ENCODE measurements around the gene RELN. TPM values are rescaled to one million over a fixed set of nuclear protein-coding genes. Genes with fewer than 3 reads are reported as not detected.

The RELN gene
- total RNA-seq, 1 experiment from 2014 or later: 0.10 TPM

DNA sequence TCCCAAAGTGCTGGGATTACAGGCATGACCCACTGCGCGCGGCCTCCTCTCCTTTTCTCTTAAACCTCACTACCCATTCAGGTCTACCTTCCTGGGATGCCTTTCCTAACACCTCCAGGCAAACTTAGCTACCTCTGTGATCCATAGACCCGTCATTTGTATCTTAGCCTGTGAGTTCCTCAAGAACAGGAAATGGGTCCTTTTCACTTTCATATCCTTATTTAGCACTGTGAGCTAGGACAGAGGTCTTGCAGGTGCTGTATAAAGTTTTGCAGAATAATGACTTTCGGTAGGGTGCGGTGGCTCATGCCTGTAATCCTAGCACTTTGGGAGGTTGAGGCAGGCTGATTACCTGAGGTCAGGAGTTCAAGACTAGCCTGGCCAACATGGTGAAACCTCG lies 215.7 kb downstream of the RELN start:
- POLR2A ChIA-PET: no interaction called here
- intact Hi-C loops (cut with micrococcal nuclease; ENCODE audit: unreplicated experiment): no loop called here
- Histone ChIP-seq H3K9me3 (ENCODE audit: control insufficient read depth, insufficient read depth, low read depth, low read length) (no peaks in the 10 kb centered on the region), H3K36me3 (ENCODE audit: control insufficient read depth, insufficient read depth, low read length) (no peaks in the 10 kb centered on the region), H3K27me3 (ENCODE audit: control insufficient read depth, insufficient read depth, low read length) (no peaks in the 10 kb centered on the region), H3K27ac (ENCODE audit: low read length) (no peak overlapping the region), H3K4me1 (ENCODE audit: control insufficient read depth, insufficient read depth, low read length) (no peaks in the 10 kb centered on the region), H3K4me3 (ENCODE audit: low read depth in 2 of 2, low read length in 2 of 2) (no peak overlapping the region)
- BruUV-seq (replicated peaks): no TSS peak
- in situ Hi-C loops (cut with HindIII; ENCODE audit: low pct_unique_long_range_greater_than_20kb, low sequenced_read_pairs): no loop called here
- ATAC-seq (no peak), DNase-seq (ENCODE audit: low read depth, low spot score) (no peak)
- CTCF ChIA-PET: no interaction called here
- no peak for TF ChIP-seq REST (IDR thresholded peaks at IDR 0.05; ENCODE audit: insufficient read depth in 1 of 2, low read depth in 2 of 2, low read length in 1 of 2)
- TF ChIP-seq POLR2AphosphoS5 (IDR thresholded peaks at IDR 0.05; ENCODE audit: low read depth, low read length): no peak
- no peak for TF ChIP-seq TCF7L2 (IDR thresholded peaks at IDR 0.05; ENCODE audit: low read depth, low read length)

- Histone ChIP-seq H3K4me1 (ENCODE audit: control insufficient read depth, insufficient read depth, low read length) (no peaks in the 10 kb centered on the region), H3K36me3 (ENCODE audit: control insufficient read depth, insufficient read depth, low read length) (no peaks in the 10 kb centered on the region), H3K4me3 (ENCODE audit: low read depth in 2 of 2, low read length in 2 of 2) (no peak overlapping the region), H3K9me3 (ENCODE audit: control insufficient read depth, insufficient read depth, low read depth, low read length) (no peaks in the 10 kb centered on the region), H3K27ac (ENCODE audit: low read length) (no peak overlapping the region), H3K27me3 (ENCODE audit: control insufficient read depth, insufficient read depth, low read length) (no peaks in the 10 kb centered on the region)
- DNase-seq (ENCODE audit: low read depth, low spot score) (no peak), ATAC-seq (no peak)
- ChIA-PET CTCF (no interaction called here), POLR2A (no interaction called here)
- intact Hi-C loops (cut with micrococcal nuclease; ENCODE audit: unreplicated experiment): no loop called here
- in situ Hi-C loops (cut with HindIII; ENCODE audit: low pct_unique_long_range_greater_than_20kb, low sequenced_read_pairs): no loop called here
- TF ChIP-seq CTCF (IDR thresholded peaks at IDR 0.05): no peak
- no peak for TF ChIP-seq SIN3A (IDR thresholded peaks at IDR 0.05; ENCODE audit: borderline replicate concordance, insufficient read depth, low read depth, low read length)
- no peak for TF ChIP-seq POLR2AphosphoS5 (IDR thresholded peaks at IDR 0.05; ENCODE audit: low read depth, low read length)
- TF ChIP-seq TCF7L2 (IDR thresholded peaks at IDR 0.05; ENCODE audit: low read depth, low read length): no peak
- no peak for TF ChIP-seq REST (IDR thresholded peaks at IDR 0.05; ENCODE audit: insufficient read depth in 1 of 2, low read depth in 2 of 2, low read length in 1 of 2)
- BruUV-seq (replicated peaks): no TSS peak
Observed at GRCh38 chr7:103772171-103772773, 217.2 kb downstream of the RELN start.

Data from Panc1 (cell line).